ENCODE data around the gene HPD.
"Not testable (repeated sequence)": the region's sequence is repeated elsewhere in the genome, so short reads cannot be mapped to it uniquely, and the experiment has no call there.

HPD gene

GRCh38 chr12:121797937-121798786, 60.5 kb downstream of the HPD start:
- FAIRE-seq = no peak

- FAIRE-seq = no peak
Observed at GRCh38 chr12:121796855-121797751, 61.6 kb downstream of the HPD start.

- no peak for FAIRE-seq
Observed at GRCh38 chr12:121795034-121795968, 63.4 kb downstream of the HPD start.

- FAIRE-seq = no peak
Observed at GRCh38 chr12:121794534-121795033, 64.1 kb downstream of the HPD start.

- no peak for FAIRE-seq
Observed at GRCh38 chr12:121793838-121794533, 64.7 kb downstream of the HPD start.

- no peak for FAIRE-seq
Observed at GRCh38 chr12:121793440-121793837, 65.2 kb downstream of the HPD start, which contains the start of gene RHOF. TSS of gene RHOF (minus strand) at chr12:121793688. CDS start at chr12:121793633, 55 bp downstream.

- FAIRE-seq = no peak
Observed at GRCh38 chr12:121792607-121793439, 65.8 kb downstream of the HPD start.

- FAIRE-seq = no peak
Observed at GRCh38 chr12:121791671-121792551, 66.7 kb downstream of the HPD start.

- FAIRE-seq = not testable (repeated sequence)
Observed at GRCh38 chr12:121790785-121791184, 67.9 kb downstream of the HPD start.

- FAIRE-seq = no peak
Observed at GRCh38 chr12:121789800-121790728, 68.6 kb downstream of the HPD start.
